HG03025 (cell line): ENCODE data around the gene PCGF3.
"Not testable (repeated sequence)": the region's sequence is repeated elsewhere in the genome, so short reads cannot be mapped to it uniquely, and the experiment has no call there.

ENCODE experiments used
- ATAC-seq: cut with Tn5 transposase; IDR thresholded peaks from one replicate; pipeline ENCODE4 v1.9.1; 2021; ENCODE audit warnings: mild to moderate bottlenecking, moderate library complexity; ENCODE audit not compliant: unreplicated experiment, low FRiP score

Gene PCGF3

DNA sequence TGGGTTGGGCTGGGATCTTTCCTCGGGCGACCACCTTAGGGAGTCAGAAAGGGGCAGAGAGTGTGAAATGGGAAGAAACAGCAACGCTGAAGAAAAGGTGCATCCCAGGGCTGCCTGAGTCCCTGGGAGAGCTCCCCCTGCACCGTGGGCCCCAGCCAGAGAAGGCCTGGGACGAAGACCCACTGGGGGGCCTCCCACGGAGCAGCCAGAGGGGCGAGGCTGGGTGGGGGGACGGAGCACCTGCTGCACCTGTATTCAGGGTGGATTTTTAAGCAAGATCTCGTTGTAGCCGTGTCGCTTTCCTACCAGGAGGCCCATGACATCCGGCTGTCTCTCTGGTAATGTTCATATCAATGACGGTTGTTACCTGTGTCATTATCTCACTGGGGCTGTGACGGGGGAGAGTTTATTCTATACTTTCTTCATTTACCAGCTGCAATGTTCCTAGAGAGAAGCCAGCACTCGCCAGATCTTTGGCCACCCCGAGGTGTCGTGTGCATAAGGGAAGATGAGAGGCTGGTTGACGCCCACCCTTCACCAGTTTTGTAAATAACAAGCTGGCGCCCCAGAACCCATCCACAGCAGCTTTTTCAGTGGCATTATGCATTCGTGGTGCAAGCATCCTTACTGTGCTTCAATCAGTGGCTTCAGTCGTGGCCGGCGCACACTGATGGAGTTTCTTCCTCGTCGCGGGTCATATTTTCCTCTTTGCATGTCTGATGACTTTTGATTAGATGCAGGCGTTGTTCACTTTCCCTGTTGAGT is 5.6 kb upstream of the PCGF3 start:
- ATAC-seq: no peak

DNA sequence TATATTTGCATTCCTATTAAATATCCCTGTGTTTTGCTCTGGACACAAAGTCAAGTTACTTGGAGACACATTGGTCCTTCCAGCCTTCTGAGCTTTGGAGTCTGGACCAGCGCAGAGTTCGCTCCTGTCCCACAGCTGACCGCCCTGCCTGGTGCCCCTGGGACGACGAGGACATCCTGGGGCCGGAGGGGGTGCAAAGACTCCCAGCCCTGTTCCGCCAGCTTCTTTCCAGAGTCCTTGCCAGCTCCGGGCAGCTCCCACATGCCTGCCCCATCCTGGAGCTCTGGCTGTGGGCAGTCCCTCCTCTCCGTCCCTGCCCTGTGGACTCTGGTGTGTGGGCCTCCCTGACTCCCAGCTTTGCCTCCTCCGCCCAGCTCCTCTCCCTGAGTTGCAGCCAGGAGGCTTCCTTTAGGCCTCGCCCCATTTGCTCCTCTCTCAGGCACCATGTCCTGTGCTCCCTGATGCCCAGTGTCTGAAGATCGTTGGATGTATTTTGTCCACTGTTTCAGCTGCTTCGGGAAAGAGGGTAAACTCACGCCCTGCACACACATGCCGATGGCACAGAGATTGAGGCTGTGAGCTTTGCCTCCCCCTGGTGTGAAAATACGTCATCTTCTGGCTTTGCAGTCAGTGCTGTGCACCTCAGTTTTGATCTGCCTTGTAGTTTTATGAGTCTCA is 4.9 kb upstream of the PCGF3 start:
- no peak for ATAC-seq

DNA sequence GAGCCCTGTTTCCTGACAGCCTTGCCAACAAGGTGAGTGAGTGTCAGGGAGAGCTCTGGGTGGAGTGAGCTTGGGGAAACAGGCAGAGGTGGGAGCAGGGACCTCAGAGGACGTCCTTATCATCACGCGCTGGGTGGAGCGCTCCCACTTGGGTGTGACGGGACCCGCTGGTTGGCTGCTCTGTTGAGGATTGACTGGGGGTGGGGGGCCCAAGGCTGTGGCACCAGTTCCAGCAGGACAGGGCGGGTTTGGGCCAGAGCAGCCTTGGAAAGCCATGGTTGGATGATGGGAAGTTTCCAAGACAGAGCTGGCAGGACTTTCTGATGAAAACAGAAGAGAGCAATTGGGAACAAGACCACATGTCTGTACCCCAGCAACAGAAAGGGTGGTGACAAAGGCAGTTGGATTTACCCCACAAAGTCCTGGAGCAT is 3.0 kb upstream of the PCGF3 start:
- ATAC-seq: no peak

DNA sequence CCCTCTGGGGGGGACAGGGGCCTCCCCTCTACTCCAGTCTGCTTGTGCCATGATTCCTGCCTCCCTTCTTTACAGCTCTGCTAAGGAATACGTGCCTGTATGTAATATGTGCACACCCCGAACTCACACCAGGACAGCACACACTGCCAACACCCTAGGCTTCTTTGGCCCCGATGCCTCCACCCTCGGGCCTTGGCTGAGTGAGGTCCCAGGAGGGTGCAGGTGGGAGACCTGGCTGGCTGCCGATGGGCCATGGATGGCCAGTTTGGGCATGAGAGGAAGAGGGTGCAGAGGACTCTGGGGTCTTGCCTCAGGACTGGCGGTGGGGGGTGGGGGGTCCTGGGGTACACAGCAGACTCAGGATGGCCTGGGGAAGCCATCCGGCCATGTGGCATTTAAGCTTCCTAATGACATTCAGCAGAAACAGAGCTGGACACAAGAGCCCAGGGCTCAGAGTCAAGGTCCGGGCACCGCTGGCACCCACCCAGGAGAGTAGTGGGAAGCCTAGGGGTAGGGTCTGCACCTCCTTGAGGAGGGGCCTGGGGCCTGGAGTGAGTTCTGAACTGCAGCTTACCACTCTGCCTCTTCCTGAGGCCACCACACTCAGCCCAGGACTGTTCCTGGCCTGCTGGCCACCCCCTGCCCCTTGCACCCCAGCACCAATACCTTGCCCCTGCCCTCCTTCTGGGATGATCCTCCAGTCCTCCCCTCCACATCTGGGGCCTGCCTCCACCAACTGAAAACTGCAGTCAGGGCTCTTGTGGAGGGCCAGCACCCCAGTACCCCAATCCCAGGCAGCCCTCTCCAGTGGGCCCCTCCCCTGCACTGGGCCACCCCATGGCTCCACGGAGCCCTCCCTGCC is 2.1 kb upstream of the PCGF3 start:
- no peak for ATAC-seq

DNA sequence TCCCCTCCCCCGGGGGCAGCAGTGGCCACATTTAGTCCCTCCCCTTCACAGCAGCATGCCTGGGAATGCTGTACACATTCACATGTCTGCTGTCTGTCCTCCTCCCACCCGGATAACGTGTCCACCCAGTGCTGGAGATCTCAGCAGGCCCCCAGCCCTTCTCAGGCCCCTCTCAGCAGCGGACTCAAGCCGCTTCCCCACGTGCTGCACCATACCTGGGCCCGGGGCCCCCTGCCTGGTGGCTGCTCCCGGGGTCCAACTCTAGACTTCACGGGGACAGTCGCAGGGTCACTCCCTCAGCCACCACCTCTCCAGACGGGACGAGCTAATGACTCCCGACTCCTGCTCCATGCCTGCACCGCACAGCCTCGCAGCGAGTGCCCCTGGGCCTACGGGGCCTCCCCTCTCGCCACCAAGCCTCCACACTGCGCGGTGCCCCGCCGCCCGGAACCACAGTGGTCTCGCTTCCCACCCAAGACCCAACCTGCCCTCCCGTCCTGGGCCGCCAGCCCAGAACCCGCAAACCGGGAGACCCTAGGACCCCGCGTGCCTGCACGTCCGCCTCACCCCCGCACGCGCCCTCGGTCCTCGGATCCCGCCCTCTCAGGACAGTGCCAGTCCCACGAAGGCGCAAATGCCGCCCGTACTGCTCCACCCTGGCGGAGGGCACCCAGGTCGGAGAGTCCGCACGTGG is 1.3 kb upstream of the PCGF3 start:
- ATAC-seq: no peak

DNA sequence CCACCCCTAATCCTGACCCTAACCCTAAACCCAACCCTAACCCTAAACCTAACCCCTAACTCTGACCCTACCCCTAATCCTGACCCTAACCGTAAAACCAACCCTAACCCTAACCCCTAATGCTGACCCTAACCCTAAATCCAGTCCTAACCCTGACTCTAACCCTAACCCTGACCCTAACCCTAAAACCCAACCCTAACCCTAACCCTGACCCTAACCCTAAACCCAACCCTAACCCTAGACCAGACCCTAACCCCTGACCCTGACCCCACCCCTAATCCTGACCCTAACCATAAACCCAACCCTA is 708 bp upstream of the PCGF3 start:
- ATAC-seq: no peak

DNA sequence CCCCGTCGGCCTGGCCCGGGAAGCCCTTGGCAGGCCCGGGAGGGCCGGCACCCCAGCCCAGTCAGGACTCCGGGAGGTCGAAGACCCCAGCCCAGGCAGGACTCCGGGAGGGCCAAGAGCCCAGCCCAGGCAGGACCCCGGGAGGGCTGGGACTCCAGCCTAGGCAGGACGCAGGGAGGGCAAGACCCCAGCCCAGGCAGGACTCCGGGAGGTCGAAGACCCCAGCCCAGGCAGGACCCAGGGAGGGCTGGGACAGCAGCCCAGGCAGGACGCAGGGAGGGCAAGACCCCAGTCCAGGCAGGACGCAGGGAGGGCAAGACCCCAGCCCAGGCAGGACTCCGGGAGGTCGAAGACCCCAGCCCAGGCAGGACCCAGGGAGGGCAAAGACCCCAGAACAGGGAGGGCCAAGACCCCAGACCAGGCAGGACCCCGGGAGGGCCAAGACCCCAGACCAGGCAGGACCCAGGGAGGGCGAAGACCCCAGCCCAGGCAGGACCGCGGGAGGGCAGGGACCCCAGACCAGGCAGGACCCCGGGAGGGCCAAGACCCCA is 526 bp downstream of the PCGF3 start:
- not testable (repeated sequence) for ATAC-seq

DNA sequence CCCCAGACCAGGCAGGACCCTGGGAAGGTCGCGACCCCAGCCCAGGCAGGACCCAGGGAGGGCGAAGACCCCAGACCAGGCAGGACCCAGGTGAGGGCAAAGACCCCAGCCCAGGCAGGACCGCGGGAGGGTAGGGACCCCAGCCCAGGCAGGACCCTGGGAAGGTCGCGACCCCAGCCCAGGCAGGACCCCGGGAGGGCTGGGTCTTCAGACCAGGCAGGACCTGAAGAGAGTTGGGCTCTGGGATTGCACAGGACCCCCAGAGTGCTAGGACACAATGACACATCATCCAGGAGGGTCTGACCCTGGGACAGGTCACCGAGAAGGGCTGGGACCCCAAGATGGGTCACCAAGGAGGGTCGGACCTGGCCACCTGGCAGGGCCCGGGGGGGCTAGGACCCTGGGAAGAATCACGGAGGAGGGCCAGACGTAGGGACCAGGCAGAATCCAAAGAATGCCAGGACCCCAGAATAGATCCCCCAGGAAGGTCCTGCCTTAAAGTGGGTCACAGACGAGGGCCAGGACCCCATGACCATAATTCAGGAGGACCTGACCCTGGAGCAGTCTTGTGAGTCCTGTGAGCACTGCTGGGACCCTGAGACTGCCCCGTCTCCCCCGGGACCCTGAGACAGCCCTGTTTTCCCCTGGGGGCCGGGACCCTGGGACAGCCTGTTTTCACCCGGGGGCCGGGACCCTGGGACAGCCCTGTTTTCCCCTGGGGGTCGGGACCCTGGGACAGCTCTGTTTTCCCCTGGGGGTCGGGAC is 1.4 kb downstream of the PCGF3 start:
- ATAC-seq: no peak

DNA sequence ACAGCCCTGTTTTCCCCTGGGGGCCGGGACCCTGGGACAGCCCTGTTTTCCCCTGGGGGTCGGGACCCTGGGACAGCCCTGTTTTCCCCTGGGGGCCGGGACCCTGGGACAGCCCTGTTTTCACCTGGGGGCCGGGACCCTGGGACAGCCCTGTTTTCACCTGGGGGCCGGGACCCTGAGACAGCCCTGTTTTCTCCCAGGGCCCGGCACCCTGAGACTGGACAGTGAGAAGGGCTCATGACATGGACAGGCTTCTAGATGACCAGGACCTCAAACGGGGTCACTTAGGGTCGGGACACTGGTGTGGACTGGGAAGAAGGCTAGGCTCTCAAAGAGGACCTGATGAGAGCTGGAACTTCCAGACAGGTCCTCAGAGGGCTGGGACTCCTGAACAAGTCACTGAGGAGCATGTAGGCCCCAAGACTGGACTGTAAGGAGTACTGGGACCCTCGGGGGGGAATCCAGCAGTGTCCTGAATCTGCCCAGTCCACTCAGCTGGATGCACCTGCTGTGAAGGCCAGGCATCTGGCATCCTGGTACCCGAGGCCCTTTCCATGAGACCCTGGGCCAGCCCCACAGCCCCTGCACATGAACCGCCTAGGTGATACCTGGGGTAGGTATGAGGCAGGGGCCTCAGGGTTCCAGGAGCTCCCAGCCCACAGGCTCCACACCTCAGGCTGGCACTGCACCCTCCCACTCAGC is 2.4 kb downstream of the PCGF3 start:
- no peak for ATAC-seq

DNA sequence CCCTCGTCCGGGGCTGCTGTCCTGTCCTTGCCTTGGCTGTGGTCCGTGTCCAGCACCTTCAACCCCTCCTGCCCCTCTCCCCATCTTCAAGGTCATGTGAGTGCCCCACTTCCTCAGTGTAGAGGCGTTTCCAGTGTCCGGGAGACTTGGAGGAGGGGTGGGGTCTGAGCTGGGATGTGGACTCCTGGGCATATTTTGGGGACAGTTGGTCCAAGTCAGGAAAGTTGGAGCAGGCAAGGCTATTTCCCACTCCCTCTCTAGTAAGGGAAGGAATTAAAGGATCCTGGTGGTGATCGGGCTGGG is 3.0 kb downstream of the PCGF3 start:
- no peak for ATAC-seq

DNA sequence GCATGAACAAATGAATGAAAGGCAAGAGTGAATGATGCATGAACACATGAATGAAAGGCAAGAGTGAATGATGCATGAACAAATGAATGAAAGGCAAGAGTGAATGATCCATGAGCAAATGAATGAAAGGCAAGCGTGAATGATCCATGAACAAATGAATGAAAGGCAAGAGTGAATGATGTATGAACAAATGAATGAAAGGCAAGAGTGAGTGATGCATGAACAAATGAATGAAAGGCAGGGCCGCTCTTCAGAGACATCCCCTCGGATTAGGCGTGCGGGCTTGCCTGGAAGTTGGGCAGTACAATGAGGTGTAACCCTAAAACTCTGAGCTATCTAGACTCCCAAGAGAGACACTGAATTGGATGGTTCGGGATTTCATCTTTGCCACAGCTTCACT is 3.7 kb downstream of the PCGF3 start:
- ATAC-seq: no peak

DNA sequence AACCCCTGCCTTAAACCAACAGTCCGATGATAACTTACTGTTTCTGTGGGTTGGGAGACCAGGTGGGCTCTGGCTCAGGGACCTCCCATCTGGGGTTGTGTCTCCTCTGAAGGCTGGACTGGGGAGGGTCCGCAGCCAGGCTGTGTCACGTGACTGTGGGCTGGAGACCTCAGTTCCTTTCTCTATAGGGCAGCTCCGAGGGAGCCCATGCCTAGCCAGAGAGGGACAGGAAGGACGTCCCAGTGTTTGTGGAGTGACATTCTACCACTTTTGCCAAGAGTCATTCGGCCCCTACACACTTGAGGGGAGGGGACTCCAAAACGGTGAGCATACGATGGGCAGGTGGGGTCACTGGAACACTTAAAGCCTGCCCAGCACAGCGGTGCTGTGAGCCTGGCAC is 4.5 kb downstream of the PCGF3 start:
- ATAC-seq: no peak

DNA sequence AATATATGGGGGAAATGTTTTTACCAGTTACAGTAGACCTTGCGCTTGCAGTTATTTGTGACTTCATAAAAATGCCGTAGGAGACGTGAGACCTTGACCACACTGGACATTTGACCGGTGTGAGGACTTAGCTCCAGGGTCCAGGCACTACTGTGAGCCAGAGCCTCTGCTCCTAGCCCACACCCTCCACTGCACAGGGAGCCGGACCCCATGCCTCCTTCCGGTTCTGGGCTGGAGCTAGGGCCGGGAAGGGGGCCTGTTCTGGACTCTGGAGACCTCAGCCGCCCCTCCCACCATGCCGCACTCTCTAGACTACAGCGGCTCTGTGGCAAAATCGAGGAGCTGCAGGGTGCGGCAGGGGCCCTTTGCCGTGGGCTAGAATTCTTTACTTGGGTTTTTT is 5.3 kb downstream of the PCGF3 start:
- no peak for ATAC-seq

DNA sequence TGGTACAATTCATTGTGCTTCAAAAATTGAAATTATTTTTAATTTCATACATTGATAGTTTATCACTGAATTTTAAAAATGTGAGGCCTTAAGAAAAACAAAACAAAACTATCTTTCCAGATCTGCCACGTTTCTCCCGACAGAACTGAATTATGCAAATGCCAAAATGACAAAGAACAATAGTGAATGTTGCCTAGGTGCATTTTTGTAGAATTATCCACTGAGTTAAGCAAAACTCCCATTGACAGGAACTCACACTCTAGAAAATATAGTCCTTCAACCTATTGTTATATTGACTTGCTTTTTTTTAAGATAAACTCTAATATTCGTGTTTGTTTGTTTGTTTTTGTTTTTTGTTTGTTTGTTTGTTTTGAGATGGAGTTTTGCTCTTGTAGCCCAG is 6.5 kb downstream of the PCGF3 start:
- ATAC-seq: no peak

DNA sequence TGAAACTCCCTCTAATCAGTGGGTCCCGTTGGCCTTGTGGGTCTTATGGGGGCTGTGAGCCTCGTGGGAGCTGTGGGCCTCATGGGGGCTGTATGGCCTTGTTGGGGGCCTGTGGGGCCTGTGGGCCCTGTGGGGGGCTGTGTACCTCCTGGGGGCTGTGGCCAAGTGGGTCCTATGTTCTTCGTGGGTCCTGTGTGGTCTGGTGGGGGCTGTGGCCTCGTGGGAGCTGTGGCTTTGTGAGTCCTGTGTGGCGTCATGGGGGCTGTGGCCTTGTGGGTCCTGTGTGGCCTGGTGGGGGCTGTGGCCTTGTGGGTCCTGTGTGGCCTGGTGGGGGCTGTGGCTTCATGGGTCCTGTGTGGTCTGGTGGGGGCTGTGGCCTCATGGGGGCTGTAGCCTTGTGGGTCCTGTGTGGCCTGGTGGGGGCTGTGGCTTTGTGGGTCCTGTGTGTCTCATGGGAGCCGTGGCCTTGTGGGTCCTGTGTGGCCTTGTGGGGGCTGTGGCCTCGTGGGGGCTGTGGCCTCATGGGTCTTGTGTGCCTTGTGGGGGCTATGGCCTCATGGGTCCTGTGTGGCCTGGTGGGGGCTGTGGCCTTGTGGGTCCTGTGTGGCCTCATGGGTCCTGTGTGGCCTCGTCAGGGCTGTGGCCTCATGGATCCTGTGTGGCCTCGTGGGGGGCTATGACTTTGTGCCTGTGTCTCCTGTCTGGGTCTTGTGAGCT is 7.4 kb downstream of the PCGF3 start:
- no peak for ATAC-seq

DNA sequence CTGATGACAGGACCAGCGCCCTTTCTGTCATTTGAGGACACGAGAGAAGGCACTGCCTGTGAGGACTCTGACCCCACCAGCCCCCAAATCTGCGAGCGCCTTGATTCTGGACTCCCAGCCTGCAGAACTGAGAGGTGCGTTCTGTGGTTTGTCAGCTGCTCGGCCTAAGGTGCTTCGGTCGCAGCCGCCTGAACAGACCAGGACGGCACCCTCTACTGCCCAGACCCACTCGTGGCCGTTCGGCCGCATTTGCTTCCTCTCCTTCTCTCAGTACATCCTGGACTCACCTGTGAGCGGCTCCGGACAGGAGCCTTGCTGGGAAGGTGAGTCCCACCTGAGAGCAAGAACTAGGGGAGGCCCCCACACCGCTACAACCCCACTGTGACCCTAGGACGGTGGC is 8.5 kb downstream of the PCGF3 start:
- ATAC-seq: no peak

DNA sequence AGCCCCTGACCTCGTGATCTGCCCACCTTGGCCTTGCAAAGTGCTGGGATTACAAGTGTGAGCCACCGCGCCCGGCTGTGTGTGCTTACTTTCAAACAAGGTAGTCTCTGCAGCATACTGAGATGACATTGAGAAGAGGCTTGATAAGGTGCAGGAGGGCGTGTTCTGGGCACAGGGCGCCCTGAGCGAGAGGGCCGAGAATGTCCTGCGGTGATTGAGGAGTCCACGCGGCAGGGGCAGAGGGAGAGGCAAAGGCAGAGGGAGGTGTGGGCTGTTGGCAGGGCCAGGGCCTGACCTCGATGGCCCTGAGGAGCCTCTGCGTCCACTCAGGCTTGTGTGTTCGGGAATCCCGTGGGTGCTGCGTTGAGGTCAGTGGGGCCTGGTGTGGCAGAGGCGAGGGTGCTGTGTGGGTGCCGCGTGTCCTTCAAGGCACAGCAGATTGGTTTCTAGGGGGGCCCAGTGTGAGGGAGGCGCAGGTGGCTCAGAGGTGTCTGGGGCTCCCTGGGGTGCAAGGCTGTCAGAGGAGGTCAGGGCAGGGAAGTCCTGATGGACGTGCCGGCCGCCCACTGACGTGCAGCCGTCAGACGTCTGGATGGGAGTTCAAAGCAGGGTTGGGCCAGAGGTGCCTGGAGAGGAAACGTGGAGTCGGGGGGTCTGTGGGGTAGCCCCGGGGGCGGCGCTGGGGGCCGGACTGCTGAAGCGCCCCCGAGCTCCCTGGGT is 12.1 kb downstream of the PCGF3 start:
- ATAC-seq: no peak

DNA sequence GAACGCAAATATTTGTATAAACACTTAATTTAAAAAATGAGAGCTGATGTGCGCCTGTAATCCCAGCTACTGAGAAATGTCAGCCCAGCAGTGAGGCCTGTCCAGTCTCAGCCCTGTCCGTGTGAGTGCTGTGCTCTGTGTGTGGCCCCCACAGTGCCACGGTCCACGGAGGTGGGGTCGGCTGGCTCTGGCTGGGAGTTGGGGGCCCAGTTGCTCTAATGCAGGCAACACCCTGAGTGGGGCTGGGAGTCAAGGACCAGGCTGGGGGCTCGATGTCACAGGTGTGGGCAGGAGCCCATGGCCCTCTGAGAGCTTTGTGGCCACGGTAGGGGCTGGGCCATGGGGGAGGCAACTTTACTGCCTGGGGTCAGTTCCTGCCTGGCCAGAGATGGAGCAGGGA is 12.8 kb downstream of the PCGF3 start:
- no peak for ATAC-seq
